Measurements from ENCODE around the gene CELF5.

CELF5 gene

DNA sequence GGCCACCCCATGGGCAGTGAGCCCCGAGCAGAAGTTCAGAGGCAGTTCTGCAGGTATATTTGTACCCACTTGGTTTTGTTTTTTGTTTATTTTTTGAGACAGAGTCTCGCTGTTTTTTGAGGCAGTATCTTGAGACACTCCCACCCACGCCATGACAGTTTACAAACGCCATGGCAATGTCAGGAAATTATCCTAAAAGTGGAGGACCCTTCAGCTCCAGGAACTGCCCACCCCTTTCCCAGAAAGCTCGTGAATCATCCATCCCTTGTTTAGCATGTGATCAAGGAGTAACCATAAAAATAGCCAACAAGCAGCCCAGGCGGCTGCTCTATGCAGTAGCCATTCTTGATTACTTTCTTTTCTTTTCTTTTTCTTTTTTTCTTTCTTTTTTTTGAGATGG lies 41.0 kb downstream of the CELF5 start:
- Histone ChIP-seq H3K9me3 (ENCODE audit: control insufficient read depth, low read length) (no peaks in the 10 kb centered on the region), H3K27me3 (ENCODE audit: control insufficient read depth, insufficient read depth, low read length, poor library complexity, severe bottlenecking) (peaks cover 19% of the 10 kb centered on the region), H3K4me3 (ENCODE audit: insufficient read depth, low read depth, low read length) (no peak overlapping the region), H3K36me3 (ENCODE audit: control insufficient read depth, insufficient read depth, low read length) (no peaks in the 10 kb centered on the region), H3K27ac (ENCODE audit: insufficient read depth, low read depth, low read length, poor library complexity, severe bottlenecking) (no peak overlapping the region), H3K4me1 (ENCODE audit: control insufficient read depth, insufficient read depth, low read length) (no peaks in the 10 kb centered on the region)
- WGBS, 2 experiments, result 87% methylated on average over 6 of the region's 6 CpGs

- Histone ChIP-seq H3K4me1 (ENCODE audit: control insufficient read depth, insufficient read depth, low read length) (no peaks in the 10 kb centered on the region), H3K27ac (ENCODE audit: insufficient read depth, low read depth, low read length, poor library complexity, severe bottlenecking) (no peak overlapping the region), H3K27me3 (ENCODE audit: control insufficient read depth, insufficient read depth, low read length, poor library complexity, severe bottlenecking) (peaks cover 19% of the 10 kb centered on the region), H3K4me3 (ENCODE audit: insufficient read depth, low read depth, low read length) (no peak overlapping the region), H3K9me3 (ENCODE audit: control insufficient read depth, low read length) (no peaks in the 10 kb centered on the region), H3K36me3 (ENCODE audit: control insufficient read depth, insufficient read depth, low read length) (no peaks in the 10 kb centered on the region)
- WGBS, 2 experiments, result 84 to 88% methylated on average over 19 of the region's 19 CpGs
Measured at GRCh38 chr19:3266092-3266693, 41.7 kb downstream of the CELF5 start.

- 60 to 63% methylated on average over 27 to 30 of the region's 30 CpGs for WGBS, 2 experiments
- Histone ChIP-seq H3K4me3 (ENCODE audit: insufficient read depth, low read depth, low read length) (no peak overlapping the region), H3K27me3 (ENCODE audit: control insufficient read depth, insufficient read depth, low read length, poor library complexity, severe bottlenecking) (peaks cover 19% of the 10 kb centered on the region), H3K9me3 (ENCODE audit: control insufficient read depth, low read length) (no peaks in the 10 kb centered on the region), H3K27ac (ENCODE audit: insufficient read depth, low read depth, low read length, poor library complexity, severe bottlenecking) (no peak overlapping the region), H3K4me1 (ENCODE audit: control insufficient read depth, insufficient read depth, low read length) (no peaks in the 10 kb centered on the region), H3K36me3 (ENCODE audit: control insufficient read depth, insufficient read depth, low read length) (no peaks in the 10 kb centered on the region)
Measured at GRCh38 chr19:3266792-3267514, 42.5 kb downstream of the CELF5 start.

- no peaks in the 10 kb centered on the region for H3K36me3 ChIP-seq (ENCODE audit: control insufficient read depth, insufficient read depth, low read length)
- H3K4me1 ChIP-seq (ENCODE audit: control insufficient read depth, insufficient read depth, low read length), result no peaks in the 10 kb centered on the region
- WGBS, 2 experiments, result 84 to 91% methylated on average over 15 of the region's 15 CpGs
- no peak overlapping the region for H3K27ac ChIP-seq (ENCODE audit: insufficient read depth, low read depth, low read length, poor library complexity, severe bottlenecking)
- peaks cover 4% of the 10 kb centered on the region for H3K9me3 ChIP-seq (ENCODE audit: control insufficient read depth, low read length)
- H3K27me3 ChIP-seq (ENCODE audit: control insufficient read depth, insufficient read depth, low read length, poor library complexity, severe bottlenecking), result peaks cover 19% of the 10 kb centered on the region
- no peak overlapping the region for H3K4me3 ChIP-seq (ENCODE audit: insufficient read depth, low read depth, low read length)
Measured at GRCh38 chr19:3268326-3268725, 43.9 kb downstream of the CELF5 start.

DNA sequence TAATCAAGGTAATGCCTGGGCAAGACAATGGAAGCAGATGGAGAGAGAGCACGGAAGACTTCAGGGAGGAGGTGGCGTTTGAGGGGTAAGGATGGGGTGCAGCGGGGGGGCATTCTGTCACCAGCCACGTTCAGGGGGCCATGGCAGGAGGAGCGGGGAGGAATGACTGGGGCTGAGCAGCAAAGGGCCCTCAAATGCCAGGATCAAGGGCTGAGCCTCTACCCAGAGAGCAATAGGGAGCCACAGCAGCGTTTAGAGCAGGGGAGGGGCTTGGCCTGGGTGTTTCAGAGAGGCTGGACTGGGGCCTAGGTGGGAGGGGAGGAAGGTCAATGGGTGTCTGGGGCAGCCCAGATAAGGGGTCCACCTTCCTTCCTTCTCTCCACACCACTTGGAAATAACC lies 44.3 kb downstream of the CELF5 start:
- no peaks in the 10 kb centered on the region for H3K36me3 ChIP-seq (ENCODE audit: control insufficient read depth, insufficient read depth, low read length)
- no peak overlapping the region for H3K4me3 ChIP-seq (ENCODE audit: insufficient read depth, low read depth, low read length)
- WGBS, 2 experiments, result 78 to 81% methylated on average over 6 of the region's 6 CpGs
- no peak overlapping the region for H3K27ac ChIP-seq (ENCODE audit: insufficient read depth, low read depth, low read length, poor library complexity, severe bottlenecking)
- H3K4me1 ChIP-seq (ENCODE audit: control insufficient read depth, insufficient read depth, low read length), result no peaks in the 10 kb centered on the region
- H3K9me3 ChIP-seq (ENCODE audit: control insufficient read depth, low read length), result peaks cover 4% of the 10 kb centered on the region
- peaks cover 19% of the 10 kb centered on the region for H3K27me3 ChIP-seq (ENCODE audit: control insufficient read depth, insufficient read depth, low read length, poor library complexity, severe bottlenecking)

GRCh38 chr19:3269916-3270671 lies 45.6 kb downstream of the CELF5 start:
- Histone ChIP-seq H3K4me1 (ENCODE audit: control insufficient read depth, insufficient read depth, low read length) (peaks cover 13% of the 10 kb centered on the region), H3K9me3 (ENCODE audit: control insufficient read depth, low read length) (peaks cover 4% of the 10 kb centered on the region), H3K36me3 (ENCODE audit: control insufficient read depth, insufficient read depth, low read length) (no peaks in the 10 kb centered on the region), H3K27me3 (ENCODE audit: control insufficient read depth, insufficient read depth, low read length, poor library complexity, severe bottlenecking) (peaks cover 19% of the 10 kb centered on the region), H3K4me3 (ENCODE audit: insufficient read depth, low read depth, low read length) (no peak overlapping the region), H3K27ac (ENCODE audit: insufficient read depth, low read depth, low read length, poor library complexity, severe bottlenecking) (no peak overlapping the region)
- 45 to 59% methylated on average over 47 of the region's 47 CpGs for WGBS, 2 experiments

DNA sequence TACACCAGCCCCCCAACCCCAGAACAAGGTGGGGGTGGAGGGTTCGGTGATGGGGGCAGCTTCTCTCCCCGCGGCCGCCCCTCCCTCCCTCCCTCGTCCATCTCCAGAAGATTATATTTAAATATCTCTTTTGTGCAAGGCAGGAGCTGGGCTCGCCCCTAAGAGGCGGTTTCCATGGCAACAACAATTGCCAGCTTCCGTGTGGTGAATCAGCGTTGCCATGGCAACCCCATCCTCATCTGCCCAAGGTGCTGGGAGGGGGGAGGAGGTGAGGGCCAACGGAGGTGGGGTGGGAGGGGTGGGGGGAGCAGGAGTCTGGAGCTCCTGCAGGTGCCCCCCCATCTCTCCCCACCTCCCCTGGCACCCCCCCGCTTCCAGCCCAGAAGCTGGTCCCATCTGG lies 46.4 kb downstream of the CELF5 start:
- peaks cover 4% of the 10 kb centered on the region for H3K9me3 ChIP-seq (ENCODE audit: control insufficient read depth, low read length)
- no peak overlapping the region for H3K4me3 ChIP-seq (ENCODE audit: insufficient read depth, low read depth, low read length)
- peaks cover 15% of the 10 kb centered on the region for H3K4me1 ChIP-seq (ENCODE audit: control insufficient read depth, insufficient read depth, low read length)
- H3K27me3 ChIP-seq (ENCODE audit: control insufficient read depth, insufficient read depth, low read length, poor library complexity, severe bottlenecking), result peaks cover 19% of the 10 kb centered on the region
- no peak overlapping the region for H3K27ac ChIP-seq (ENCODE audit: insufficient read depth, low read depth, low read length, poor library complexity, severe bottlenecking)
- 36 to 60% methylated on average over 4 to 8 of the region's 11 CpGs for WGBS, 2 experiments
- no peaks in the 10 kb centered on the region for H3K36me3 ChIP-seq (ENCODE audit: control insufficient read depth, insufficient read depth, low read length)

- peaks cover 15% of the 10 kb centered on the region for H3K4me1 ChIP-seq (ENCODE audit: control insufficient read depth, insufficient read depth, low read length)
- peaks cover 19% of the 10 kb centered on the region for H3K27me3 ChIP-seq (ENCODE audit: control insufficient read depth, insufficient read depth, low read length, poor library complexity, severe bottlenecking)
- H3K27ac ChIP-seq (ENCODE audit: insufficient read depth, low read depth, low read length, poor library complexity, severe bottlenecking), result no peak overlapping the region
- H3K36me3 ChIP-seq (ENCODE audit: control insufficient read depth, insufficient read depth, low read length), result no peaks in the 10 kb centered on the region
- WGBS, 2 experiments, result 84 to 85% methylated on average over 4 of the region's 4 CpGs
- no peak overlapping the region for H3K4me3 ChIP-seq (ENCODE audit: insufficient read depth, low read depth, low read length)
- H3K9me3 ChIP-seq (ENCODE audit: control insufficient read depth, low read length), result peaks cover 4% of the 10 kb centered on the region
Measured at GRCh38 chr19:3272401-3272931, 48.0 kb downstream of the CELF5 start.

DNA sequence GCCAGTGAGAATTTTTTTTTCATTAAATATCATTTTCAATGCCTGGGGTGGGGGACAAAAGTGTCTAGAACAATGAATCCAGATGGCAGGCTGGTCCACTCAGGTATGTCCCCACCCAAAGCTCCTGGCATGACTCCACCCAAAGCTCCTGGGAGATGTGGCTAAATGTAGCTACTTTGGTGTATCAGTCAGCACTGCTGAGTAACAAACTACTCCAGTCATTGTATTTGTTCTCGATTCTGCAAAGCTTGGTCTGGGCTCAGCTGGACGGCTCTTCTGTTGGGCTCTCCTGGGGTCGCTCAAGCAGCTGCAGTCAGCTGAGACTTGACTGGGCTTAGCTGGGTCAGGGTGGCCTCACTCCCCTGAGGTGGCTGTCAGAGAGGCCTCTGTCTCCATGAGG lies 48.5 kb downstream of the CELF5 start:
- 90 to 94% methylated on average over 3 of the region's 3 CpGs for whole genome bisulfite sequencing, 2 experiments
- H3K4me3 ChIP-seq (ENCODE audit: insufficient read depth, low read depth, low read length), result no peak overlapping the region
- no peak overlapping the region for H3K27ac ChIP-seq (ENCODE audit: insufficient read depth, low read depth, low read length, poor library complexity, severe bottlenecking)
- H3K9me3 ChIP-seq (ENCODE audit: control insufficient read depth, low read length), result peaks cover 4% of the 10 kb centered on the region
- H3K36me3 ChIP-seq (ENCODE audit: control insufficient read depth, insufficient read depth, low read length), result no peaks in the 10 kb centered on the region
- H3K4me1 ChIP-seq (ENCODE audit: control insufficient read depth, insufficient read depth, low read length), result peaks cover 15% of the 10 kb centered on the region
- H3K27me3 ChIP-seq (ENCODE audit: control insufficient read depth, insufficient read depth, low read length, poor library complexity, severe bottlenecking), result peaks cover 19% of the 10 kb centered on the region

Measured in ectodermal cell (in vitro differentiated cells).